AML-193 (cell line): ENCODE results near the gene MGMT.

ENCODE experiments used
- DNase-seq, 2 experiments: peaks; one replicate each; lab custom pipeline; 2025; lab: John Stamatoyannopoulos, UW

Gene MGMT

GRCh38 chr10:129589546-129589945 is 122.5 kb downstream of the MGMT start:
- DNase-seq, result no peak

GRCh38 chr10:129593953-129594352 is 126.9 kb downstream of the MGMT start:
- DNase-seq, result no peak

GRCh38 chr10:129594811-129595210 is 127.8 kb downstream of the MGMT start:
- DNase-seq, result no peak

- DNase-seq, result no peak
These were observed 131.4 kb downstream of the MGMT start for GRCh38 chr10:129598413-129598812.

GRCh38 chr10:129599160-129599559 is 132.1 kb downstream of the MGMT start:
- no peak for DNase-seq

GRCh38 chr10:129601737-129602136 is 134.7 kb downstream of the MGMT start:
- DNase-seq, result no peak

GRCh38 chr10:129602938-129603535 is 136.0 kb downstream of the MGMT start:
- no peak for DNase-seq

- no peak for DNase-seq
These were observed 137.4 kb downstream of the MGMT start for GRCh38 chr10:129604333-129605032.

GRCh38 chr10:129605266-129605985 is 138.4 kb downstream of the MGMT start:
- no peak for DNase-seq

GRCh38 chr10:129605986-129606518 is 139.0 kb downstream of the MGMT start:
- no peak for DNase-seq

GRCh38 chr10:129607607-129608109 is 140.6 kb downstream of the MGMT start:
- no peak for DNase-seq

- DNase-seq, result no peak
These were observed 141.6 kb downstream of the MGMT start for GRCh38 chr10:129608653-129609052.

GRCh38 chr10:129609551-129609950 is 142.5 kb downstream of the MGMT start:
- DNase-seq, result no peak

- no peak for DNase-seq
These were observed 145.6 kb downstream of the MGMT start for GRCh38 chr10:129612481-129613109.

- no peak for DNase-seq
These were observed 146.4 kb downstream of the MGMT start for GRCh38 chr10:129613377-129613980.

- DNase-seq, result no peak
These were observed 147.3 kb downstream of the MGMT start for GRCh38 chr10:129614341-129614740.

GRCh38 chr10:129615381-129615780 is 148.3 kb downstream of the MGMT start:
- DNase-seq, result no peak

GRCh38 chr10:129615921-129616525 is 149.0 kb downstream of the MGMT start:
- no peak for DNase-seq

GRCh38 chr10:129617768-129618167 is 150.7 kb downstream of the MGMT start:
- no peak for DNase-seq

- no peak for DNase-seq
These were observed 154.0 kb downstream of the MGMT start for GRCh38 chr10:129621062-129621461.

- no peak for DNase-seq
These were observed 154.7 kb downstream of the MGMT start for GRCh38 chr10:129621693-129622092.
